Stimulated activated CD8-positive, alpha-beta memory T cell treated with anti-CD3 and anti-CD28 coated beads, Interleukin-12 subunit alpha, Interleukin-12 subunit beta, amount 100 ng/mL, for 24 hours (primary cell): Measurements from ENCODE around the gene MSH3.
"Not testable (repeated sequence)": the region's sequence is repeated elsewhere in the genome, so short reads cannot be mapped to it uniquely, and the experiment has no call there.

Experiments
- DNase-seq: peaks from one replicate; pipeline ENCODE4 v3.0.0-alpha.2; 2020; ENCODE audit errors: extremely low read depth

Gene MSH3

GRCh38 chr5:80797428-80798024 is 143.1 kb downstream of the MSH3 start:
- DNase-seq: no peak

- no peak for DNase-seq
These were observed 143.7 kb downstream of the MSH3 start for GRCh38 chr5:80798166-80798565.

GRCh38 chr5:80798633-80799032 is 144.2 kb downstream of the MSH3 start:
- no peak for DNase-seq

GRCh38 chr5:80799041-80799440 is 144.6 kb downstream of the MSH3 start:
- DNase-seq: no peak

GRCh38 chr5:80799573-80799972 is 145.1 kb downstream of the MSH3 start:
- no peak for DNase-seq

- no peak for DNase-seq
These were observed 149.9 kb downstream of the MSH3 start for GRCh38 chr5:80804332-80804731.

GRCh38 chr5:80805038-80805437 is 150.6 kb downstream of the MSH3 start:
- DNase-seq: no peak

GRCh38 chr5:80806929-80807328 is 152.5 kb downstream of the MSH3 start:
- DNase-seq: no peak

- no peak for DNase-seq
These were observed 155.0 kb downstream of the MSH3 start for GRCh38 chr5:80809451-80809850.

- no peak for DNase-seq
These were observed 156.0 kb downstream of the MSH3 start for GRCh38 chr5:80810425-80810824.

GRCh38 chr5:80816590-80816989 is 162.1 kb downstream of the MSH3 start:
- no peak for DNase-seq

- no peak for DNase-seq
These were observed 166.2 kb downstream of the MSH3 start for GRCh38 chr5:80820685-80821084.

- no peak for DNase-seq
These were observed 168.2 kb downstream of the MSH3 start for GRCh38 chr5:80822640-80823039.

- DNase-seq: not testable (repeated sequence)
These were observed 169.7 kb downstream of the MSH3 start for GRCh38 chr5:80824159-80824558.

GRCh38 chr5:80825786-80826460 is 171.5 kb downstream of the MSH3 start:
- DNase-seq: no peak

- DNase-seq: no peak
These were observed 180.3 kb downstream of the MSH3 start for GRCh38 chr5:80834710-80835109.

- no peak for DNase-seq
These were observed 180.7 kb downstream of the MSH3 start for GRCh38 chr5:80835128-80835527.

GRCh38 chr5:80837679-80838078 is 183.2 kb downstream of the MSH3 start:
- DNase-seq: no peak

GRCh38 chr5:80841026-80841797 is 186.8 kb downstream of the MSH3 start:
- DNase-seq: not testable (repeated sequence)

- not testable (repeated sequence) for DNase-seq
These were observed 192.0 kb downstream of the MSH3 start for GRCh38 chr5:80846422-80846821.

- not testable (repeated sequence) for DNase-seq
These were observed 195.7 kb downstream of the MSH3 start for GRCh38 chr5:80850168-80850567.

- DNase-seq: no peak
These were observed 198.1 kb downstream of the MSH3 start for GRCh38 chr5:80852331-80853245.
